22Rv1 (cell line): Measurements from ENCODE around the gene ADCYAP1R1.
"Not testable (repeated sequence)": the region's sequence is repeated elsewhere in the genome, so short reads cannot be mapped to it uniquely, and the experiment has no call there.

Experiments used
- H3K27ac ChIP-seq: fragments of 450-650 bp; 2 replicates; pipeline ENCODE4 v1.5.1; 2017
- CTCF ChIP-seq: fragments of 450-650 bp; IDR thresholded peaks from 2 replicates; pipeline ENCODE4 v1.5.1; 2017; ENCODE audit warnings: mild to moderate bottlenecking
- ZFX ChIP-seq: fragments of 450-650 bp; IDR thresholded peaks from 2 replicates; pipeline ENCODE4 v1.6.1; 2017; ENCODE audit warnings: antibody characterized with exemption, borderline replicate concordance

Gene ADCYAP1R1

GRCh38 chr7:31145339-31145738, 93.2 kb downstream of the ADCYAP1R1 start:
- H3K27ac ChIP-seq, result no peak overlapping the region
- TF ChIP-seq CTCF, result no peak; the same call in 1 of the 2 replicates
- TF ChIP-seq ZFX, result no peak

- no peak for TF ChIP-seq CTCF
- TF ChIP-seq ZFX, result no peak
Measured at GRCh38 chr7:31146030-31146429, 93.9 kb downstream of the ADCYAP1R1 start.

GRCh38 chr7:31146538-31146937, 94.4 kb downstream of the ADCYAP1R1 start:
- H3K27ac ChIP-seq, result no peak overlapping the region
- no peak for TF ChIP-seq ZFX

More at GRCh38 chr7:31146030-31146429, 93.9 kb downstream of the ADCYAP1R1 start:
- no peak overlapping the region for H3K27ac ChIP-seq

- TF ChIP-seq CTCF (no peak), ZFX (no peak)
- no peak overlapping the region for H3K27ac ChIP-seq
Measured at GRCh38 chr7:31151849-31152248, 99.7 kb downstream of the ADCYAP1R1 start.

- not testable (repeated sequence) for H3K27ac ChIP-seq
Measured at GRCh38 chr7:31153318-31153717, 101.2 kb downstream of the ADCYAP1R1 start.

GRCh38 chr7:31160941-31161340, 108.8 kb downstream of the ADCYAP1R1 start:
- no peak for TF ChIP-seq ZFX
- TF ChIP-seq CTCF, result no peak
- H3K27ac ChIP-seq, result no peak overlapping the region
